Right cardiac atrium (tissue), 5 donors: ENCODE measurements around the gene ADAMTS14. TPM values are rescaled to one million over a fixed set of nuclear protein-coding genes. Genes with fewer than 3 reads are reported as not detected.
"Not testable (repeated sequence)": the region's sequence is repeated elsewhere in the genome, so short reads cannot be mapped to it uniquely, and the experiment has no call there.

ENCODE experiments used
- ATAC-seq, 2 donors: fragments of 200-7000 bp; cut with Tn5 transposase; one replicate each; pipeline versions ENCODE4 v1.8.0 to v1.9.1; 2020; ENCODE audit warnings: moderate library complexity in 2 of 2, mild to moderate bottlenecking in 1 of 2
- DNase-seq, 3 donors: peaks; one replicate each; pipeline ENCODE4 v3.0.0-alpha.2; 2020
- H3K27ac ChIP-seq: one replicate; pipeline ENCODE4 v1.5.1; 2013; ENCODE audit warnings: mild to moderate bottlenecking, low read length, control low read depth, moderate library complexity
- H3K27me3 ChIP-seq: one replicate; pipeline ENCODE4 v1.6.1; 2013; ENCODE audit not compliant: control insufficient read depth, insufficient read depth
- H3K4me1 ChIP-seq: one replicate; pipeline ENCODE4 v1.6.1; 2013; ENCODE audit warnings: low read length; ENCODE audit not compliant: control insufficient read depth, insufficient read depth
- H3K4me3 ChIP-seq: one replicate; pipeline ENCODE4 v1.5.1; 2013; ENCODE audit warnings: low read length, control low read depth
- H3K9me3 ChIP-seq: one replicate; pipeline ENCODE4 v1.6.1; 2013; ENCODE audit warnings: low read length; ENCODE audit not compliant: control insufficient read depth
- WGBS: extraction: QIAGEN DNeasy Blood & Tissue Kit; methylation state at CpG from one replicate; pipeline ENCODE4 v1.1.7; 2013; 5-methylcytosine and 5-hydroxymethylcytosine counted together
- intact Hi-C, 4 donors: fragments of 100-400 bp; cut with DNase I; formaldehyde crosslinking; loops; one replicate each; pipeline versions ENCODE4 v1.11.0 to v1.14.0; 2022 to 2023
- polyA plus RNA-seq: library from polyadenylated mRNA; stranded (reverse); fragments of 200-250 nt; gene quantifications from one replicate; pipeline ENCODE4 v1.2.3, GENCODE V29; 2013
- total RNA-seq, 4 donors: library from RNA; stranded (reverse); fragmentation: NEBNext Ultra II Directional; extraction: Animal tissue kit (Norgen Biotek cat#: 25700); gene quantifications; one replicate each; pipeline ENCODE4 v1.2.1, GENCODE V29; 2021
- donor health status: healthy with polysubstance abuse.
- donor health status: DM: no; HTN: yes; CAD: no.
- donor health status: DM: no; HTN: no; CAD: no.
- donor health status: DM: no; HTN: yes; CAD: no; lungs with severe emphysema.
- donor health status: DM: yes; HTN: yes; CAD: no.

The ADAMTS14 gene
- total and polyA plus RNA-seq, 5 donors, result 0.03 to 0.36 (median 0.14) TPM

DNA sequence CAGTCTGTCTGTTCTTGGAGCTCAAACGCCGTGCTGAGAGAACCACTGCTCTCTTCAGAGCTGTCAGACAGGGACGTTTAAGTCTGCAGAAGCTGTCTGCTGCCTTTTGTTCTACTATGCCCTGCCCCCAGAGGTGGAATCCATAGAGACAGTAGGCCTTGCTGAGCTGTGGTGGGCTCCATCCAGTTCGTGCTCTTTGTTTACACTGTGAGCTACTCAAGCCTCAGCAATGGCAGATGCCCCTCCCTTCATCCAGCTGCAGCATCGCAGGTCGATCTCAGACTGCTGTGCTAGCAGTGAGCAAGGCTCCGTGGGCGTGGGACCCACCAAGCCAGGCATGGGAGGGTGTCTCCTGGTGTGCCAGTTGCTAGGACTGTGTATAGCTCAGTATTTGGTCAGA is 27.3 kb upstream of the ADAMTS14 start:
- intact Hi-C loops, DNase-seq, ATAC-seq, H3K27me3 ChIP-seq, H3K4me1 ChIP-seq, H3K27ac ChIP-seq, H3K9me3 ChIP-seq, H3K4me3 ChIP-seq: not testable (repeated sequence)
- 70% methylated on average over 8 of the region's 8 CpGs for WGBS

DNA sequence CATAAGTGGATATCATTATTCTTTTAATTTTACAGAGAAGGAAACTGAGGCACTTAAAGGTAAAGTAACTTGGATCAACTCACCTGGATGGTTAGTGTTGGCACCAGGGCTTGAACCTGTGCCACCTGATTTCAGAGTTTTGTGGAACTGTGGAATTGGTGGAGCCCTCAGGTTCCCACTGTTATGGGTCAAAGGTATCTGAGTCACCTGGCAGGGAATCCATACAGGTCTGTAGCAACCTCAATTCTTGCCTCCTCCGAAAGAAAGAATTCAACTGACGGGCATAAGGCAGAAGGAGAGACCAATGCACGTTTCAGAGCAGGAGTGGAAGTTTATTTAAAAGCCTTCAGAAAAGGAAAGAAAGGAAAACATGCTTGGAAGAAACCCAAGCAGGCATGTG is 25.2 kb upstream of the ADAMTS14 start:
- ATAC-seq, result no peak
- Histone ChIP-seq H3K4me3 (no peak overlapping the region), H3K9me3 (no peaks in the 10 kb centered on the region), H3K4me1 (no peaks in the 10 kb centered on the region), H3K27ac (no peak overlapping the region), H3K27me3 (no peaks in the 10 kb centered on the region)
- DNase-seq, result no peak
- WGBS, result 63% methylated on average over 3 of the region's 3 CpGs
- intact Hi-C loops, result no loop called here

DNA sequence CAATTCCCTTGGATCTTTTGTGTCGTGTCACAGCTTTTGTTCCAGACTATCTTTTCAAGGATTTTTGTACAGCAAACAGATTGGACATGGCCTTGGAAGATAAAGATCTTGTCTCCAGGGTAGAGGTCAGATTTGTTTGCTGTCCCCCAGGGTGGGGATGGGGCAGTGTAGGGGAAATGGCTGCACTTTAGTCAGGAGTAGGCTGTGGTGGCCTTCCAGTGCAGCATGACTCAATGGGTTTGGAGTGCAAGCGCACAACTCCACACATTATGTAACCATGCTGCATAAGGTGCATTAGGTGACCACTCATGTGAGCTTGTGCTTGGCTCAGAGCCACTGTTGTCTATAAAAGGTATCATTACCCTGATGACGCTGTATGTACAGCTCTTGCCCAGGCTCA is 23.9 kb upstream of the ADAMTS14 start:
- ATAC-seq, result no peak
- Histone ChIP-seq H3K9me3 (no peaks in the 10 kb centered on the region), H3K27me3 (no peaks in the 10 kb centered on the region), H3K4me3 (no peak overlapping the region), H3K4me1 (peaks cover 5% of the 10 kb centered on the region), H3K27ac (no peak overlapping the region)
- no peak for DNase-seq
- intact Hi-C loops, result no loop called here
- 98% methylated on average over 3 of the region's 3 CpGs for WGBS

DNA sequence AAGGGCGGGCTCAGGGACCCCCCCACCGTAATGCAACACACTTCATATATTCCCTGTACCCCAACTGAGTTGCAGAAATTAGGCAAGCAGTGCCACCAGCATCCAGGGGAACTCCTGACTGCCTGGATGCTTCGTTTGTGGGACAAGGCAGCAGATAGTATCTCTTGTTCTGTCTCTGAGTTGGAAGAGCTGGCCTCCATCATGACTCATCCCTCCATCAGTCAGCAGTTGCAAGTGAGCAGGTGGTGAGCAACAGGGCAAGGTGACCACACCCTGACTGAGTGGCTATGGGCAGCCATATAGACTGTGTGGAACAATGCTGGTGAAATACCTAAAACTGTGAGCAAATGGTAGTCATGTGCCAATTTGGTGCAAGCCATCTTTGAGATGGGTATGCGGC is 22.8 kb upstream of the ADAMTS14 start:
- Histone ChIP-seq H3K27ac (no peak overlapping the region), H3K4me3 (no peak overlapping the region), H3K9me3 (no peaks in the 10 kb centered on the region), H3K27me3 (no peaks in the 10 kb centered on the region), H3K4me1 (peaks cover 5% of the 10 kb centered on the region)
- ATAC-seq (no peak), DNase-seq (no peak)
- intact Hi-C loops, result no loop called here
- 79% methylated on average over 4 of the region's 4 CpGs for WGBS

DNA sequence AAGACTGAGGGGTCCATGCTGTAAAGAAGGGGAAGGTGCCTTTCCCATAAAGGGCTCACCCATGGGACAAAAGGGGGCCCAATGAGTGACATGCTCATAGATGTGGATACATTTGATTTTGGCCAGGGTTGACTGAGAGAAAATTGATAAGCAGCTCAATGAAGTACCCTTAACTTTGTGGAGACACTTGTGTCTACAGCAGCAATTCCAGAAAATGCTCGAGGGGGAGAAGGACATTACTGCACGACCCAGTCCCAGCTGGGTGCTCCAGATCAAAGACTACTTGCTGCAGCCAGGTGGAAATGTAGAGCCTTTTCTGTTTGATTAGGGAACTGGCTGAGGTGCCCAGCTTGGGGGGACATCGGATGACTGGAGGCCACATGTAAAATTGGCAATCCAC is 22.2 kb upstream of the ADAMTS14 start:
- Histone ChIP-seq H3K27ac (no peak overlapping the region), H3K9me3 (no peaks in the 10 kb centered on the region), H3K4me1 (peaks cover 5% of the 10 kb centered on the region), H3K4me3 (no peak overlapping the region), H3K27me3 (no peaks in the 10 kb centered on the region)
- DNase-seq, result no peak
- intact Hi-C loops, result loop anchor here in 1 of 4 donors (10.0 kb wide), 1 partner anchor 45 kb away; the partner anchor contains the start of gene PRF1
- WGBS, result 89% methylated on average over 3 of the region's 3 CpGs
- ATAC-seq, result no peak

DNA sequence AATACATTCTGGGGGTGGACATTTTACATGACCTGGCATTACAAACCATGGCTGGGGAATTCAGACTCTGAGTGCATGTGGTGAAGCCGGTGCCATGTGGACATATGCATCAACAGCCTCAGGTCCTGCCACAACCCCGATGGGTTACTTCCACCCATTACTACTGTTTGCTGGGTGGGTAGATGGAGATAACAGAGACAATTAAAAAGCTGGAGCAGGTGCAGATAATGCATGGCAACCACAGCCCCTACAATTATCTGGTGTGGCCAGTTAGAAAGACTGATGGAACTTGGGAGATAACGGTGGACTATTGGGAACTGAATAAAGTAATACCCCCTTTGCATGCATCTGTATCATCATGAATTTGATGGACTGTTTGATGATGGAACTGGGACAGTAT is 21.6 kb upstream of the ADAMTS14 start:
- intact Hi-C loops, result loop anchor here in 1 of 4 donors (10.0 kb wide), 1 partner anchor 46 kb away; the partner anchor contains the start of gene PRF1
- Histone ChIP-seq H3K9me3 (no peaks in the 10 kb centered on the region), H3K27ac (no peak overlapping the region), H3K27me3 (no peaks in the 10 kb centered on the region), H3K4me1 (peaks cover 5% of the 10 kb centered on the region), H3K4me3 (no peak overlapping the region)
- ATAC-seq, result no peak
- 97% methylated on average over 3 of the region's 3 CpGs for WGBS
- no peak for DNase-seq

DNA sequence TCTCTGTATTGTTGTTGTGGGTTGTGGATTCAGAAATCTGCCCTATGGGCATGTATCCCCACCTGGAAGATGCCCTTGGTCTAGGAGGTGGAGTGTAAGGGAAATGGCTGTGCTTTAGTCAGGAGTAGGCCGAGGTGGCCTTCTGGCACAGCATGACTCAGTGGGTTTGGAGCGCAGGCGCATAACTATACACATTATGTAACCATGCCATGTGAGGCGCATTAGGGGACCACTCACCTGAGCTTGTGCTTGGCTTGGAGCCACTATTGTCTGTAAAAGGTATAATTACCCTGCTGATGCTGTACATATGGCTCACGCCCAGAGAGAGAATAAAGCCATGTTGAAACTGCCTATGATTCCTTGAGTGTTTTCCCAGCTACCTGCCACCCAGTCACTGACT is 20.6 kb upstream of the ADAMTS14 start:
- no peak for ATAC-seq
- 98% methylated on average over 5 of the region's 5 CpGs for WGBS
- intact Hi-C loops, result loop anchor here in 1 of 4 donors (10.0 kb wide), 1 partner anchor 47 kb away; the partner anchor contains the start of gene PRF1
- no peak for DNase-seq
- H3K9me3 ChIP-seq, result no peaks in the 10 kb centered on the region
- H3K27ac ChIP-seq, result no peak overlapping the region
- no peak overlapping the region for H3K4me3 ChIP-seq
- peaks cover 5% of the 10 kb centered on the region for H3K4me1 ChIP-seq
- H3K27me3 ChIP-seq, result no peaks in the 10 kb centered on the region

DNA sequence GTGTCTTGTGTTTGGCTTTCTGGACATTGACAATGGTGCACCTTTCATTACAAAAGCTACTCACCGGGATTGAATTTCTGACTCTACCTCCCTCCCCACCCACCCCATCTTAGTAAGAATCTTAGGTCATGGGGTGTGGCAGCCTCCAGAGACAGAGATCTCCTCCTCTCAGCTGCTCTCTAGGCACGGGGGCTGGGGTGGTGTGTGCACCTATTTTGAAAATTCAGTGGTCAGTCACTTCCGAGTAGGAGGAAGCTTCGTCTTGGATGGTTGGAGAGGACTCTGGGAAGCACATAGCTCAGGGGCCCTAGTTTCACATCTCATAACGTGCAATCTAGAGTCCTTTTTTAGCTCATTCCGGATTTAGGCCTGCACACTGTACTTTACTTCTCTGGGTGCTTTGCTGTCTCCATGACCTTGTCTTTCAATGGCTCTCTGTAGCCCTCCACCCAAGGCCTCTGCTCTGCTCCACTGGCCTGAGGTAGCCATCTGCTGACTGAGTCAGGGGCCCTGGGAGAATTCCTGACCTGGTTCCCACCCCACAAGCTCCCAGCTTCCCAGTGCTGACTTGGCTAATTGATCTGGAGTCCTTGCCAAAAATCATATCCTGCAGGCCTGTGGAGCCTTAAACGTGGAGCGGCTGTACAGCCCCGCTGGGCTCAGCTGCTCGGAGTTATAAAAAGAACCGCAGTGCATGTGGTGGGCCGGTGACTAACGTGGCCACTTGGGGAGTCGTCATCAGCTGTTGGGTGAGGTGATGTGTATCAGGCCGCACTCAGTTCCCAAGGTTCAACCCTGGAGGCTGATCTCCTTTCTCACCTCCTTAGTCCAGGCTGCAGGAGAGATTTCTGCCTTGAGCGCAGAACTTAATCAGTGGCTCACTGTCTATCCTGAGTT is 19.3 kb upstream of the ADAMTS14 start:
- H3K9me3 ChIP-seq, result no peaks in the 10 kb centered on the region
- no peak overlapping the region for H3K4me3 ChIP-seq
- peaks cover 5% of the 10 kb centered on the region for H3K4me1 ChIP-seq
- ATAC-seq (peak; percentile 91 to 92), DNase-seq (peak; percentile 68 to 86 (median 79))
- peak overlapping the region; percentile 33 for H3K27ac ChIP-seq
- intact Hi-C loops, result loop anchor here in 1 of 4 donors (10.0 kb wide), 1 partner anchor 48 kb away; the partner anchor contains the start of gene PRF1
- no peaks in the 10 kb centered on the region for H3K27me3 ChIP-seq
- 35% methylated on average over 16 of the region's 16 CpGs for WGBS

DNA sequence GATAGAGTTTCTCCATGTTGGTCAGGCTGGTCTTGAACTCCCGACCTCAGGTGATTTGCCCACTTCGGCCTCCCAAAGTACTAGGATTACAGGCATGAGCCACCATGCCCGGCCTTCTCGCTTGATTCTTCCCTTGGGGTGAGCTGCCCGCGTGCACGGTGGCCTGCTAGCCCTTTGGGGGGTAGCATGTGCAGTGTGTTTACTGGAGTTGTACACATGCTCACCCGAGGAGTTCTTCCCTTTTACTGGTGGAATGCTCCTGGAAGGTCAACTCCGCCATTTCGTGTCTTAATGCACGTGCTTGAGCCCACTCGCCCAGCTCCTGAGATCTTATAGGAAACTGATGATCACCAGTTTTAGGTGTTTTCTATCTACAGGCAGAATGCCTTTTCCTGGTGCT is 17.0 kb upstream of the ADAMTS14 start:
- intact Hi-C loops, result loop anchor here in 1 of 4 donors (10.0 kb wide), 1 partner anchor 51 kb away; the partner anchor contains the start of gene PRF1
- WGBS, result 97% methylated on average over 12 of the region's 12 CpGs
- H3K27me3 ChIP-seq, result no peaks in the 10 kb centered on the region
- H3K27ac ChIP-seq, result no peak overlapping the region
- no peak overlapping the region for H3K4me3 ChIP-seq
- ATAC-seq (no peak), DNase-seq (no peak)
- no peaks in the 10 kb centered on the region for H3K9me3 ChIP-seq
- peaks cover 5% of the 10 kb centered on the region for H3K4me1 ChIP-seq

DNA sequence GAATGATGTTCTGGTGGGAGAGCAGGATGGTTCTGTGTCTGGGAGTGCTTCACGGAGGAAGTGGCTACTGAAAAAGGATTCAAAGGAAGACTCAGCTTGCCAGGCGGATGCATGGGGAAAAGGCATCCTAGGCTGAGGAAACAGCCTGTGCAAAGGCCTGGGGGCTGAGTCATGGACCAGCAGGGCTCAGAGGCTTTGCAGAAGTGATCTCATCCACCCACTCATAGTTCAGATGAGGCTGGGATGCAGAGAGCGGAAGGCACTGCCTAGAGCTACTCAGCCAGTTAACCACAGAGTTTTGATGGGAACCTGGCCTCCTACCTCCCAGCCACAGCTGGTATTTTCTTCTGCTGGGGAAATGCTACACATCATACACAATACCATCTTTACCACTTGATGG is 15.8 kb upstream of the ADAMTS14 start:
- no peaks in the 10 kb centered on the region for H3K27me3 ChIP-seq
- no peak overlapping the region for H3K27ac ChIP-seq
- no peaks in the 10 kb centered on the region for H3K9me3 ChIP-seq
- H3K4me3 ChIP-seq, result no peak overlapping the region
- intact Hi-C loops, result loop anchor here in 1 of 4 donors (10.0 kb wide), 1 partner anchor 52 kb away; the partner anchor contains the start of gene PRF1
- ATAC-seq, result peak in 1 of 2 donors; percentile 34
- DNase-seq, result no peak
- 47% methylated on average over 3 of the region's 3 CpGs for whole genome bisulfite sequencing
- peaks cover 5% of the 10 kb centered on the region for H3K4me1 ChIP-seq

DNA sequence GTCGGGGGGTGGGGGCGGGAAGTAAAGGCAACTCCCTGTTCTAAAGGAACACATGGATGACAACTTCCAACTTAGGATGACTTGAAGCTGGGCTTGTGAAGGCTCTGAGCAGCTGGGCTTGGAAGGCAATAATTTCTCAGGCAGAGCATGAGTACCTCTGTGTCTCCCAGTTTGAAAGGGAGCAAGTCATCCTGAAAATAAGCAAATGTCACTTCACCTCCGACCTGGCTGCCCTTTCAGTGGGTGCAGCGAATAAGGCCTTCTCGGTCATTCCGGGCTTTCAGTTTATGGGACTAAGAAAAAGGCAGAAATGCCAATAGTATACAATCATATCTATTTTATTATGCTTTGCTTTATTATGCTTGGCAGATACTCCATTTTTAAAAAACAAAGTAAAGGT is 15.3 kb upstream of the ADAMTS14 start:
- DNase-seq (no peak), ATAC-seq (no peak)
- Histone ChIP-seq H3K27me3 (no peaks in the 10 kb centered on the region), H3K4me3 (no peak overlapping the region), H3K4me1 (peaks cover 5% of the 10 kb centered on the region), H3K27ac (no peak overlapping the region), H3K9me3 (no peaks in the 10 kb centered on the region)
- intact Hi-C loops, result loop anchor here in 1 of 4 donors (10.0 kb wide), 1 partner anchor 52 kb away; the partner anchor contains the start of gene PRF1
- WGBS, result 92% methylated on average over 6 of the region's 6 CpGs
